HUES64 (cell line): Measurements from ENCODE around the gene PRPF31. TPM values are rescaled to one million over a fixed set of nuclear protein-coding genes. Genes with fewer than 3 reads are reported as not detected.

Source experiments
- H3K27ac ChIP-seq: 2 replicates; pipeline ENCODE4 v1.7.0; 2013; ENCODE audit warnings: low read depth, low read length, inconsistent platforms
- H3K27me3 ChIP-seq: 2 replicates; pipeline ENCODE4 v1.6.1; 2013; ENCODE audit warnings: mild to moderate bottlenecking, low read length; ENCODE audit not compliant: insufficient read depth
- H3K36me3 ChIP-seq: 2 replicates; pipeline ENCODE4 v1.6.1; 2013; ENCODE audit warnings: mild to moderate bottlenecking, low read length; ENCODE audit not compliant: insufficient read depth
- H3K4me1 ChIP-seq: 2 replicates; pipeline ENCODE4 v1.6.1; 2013; ENCODE audit warnings: mild to moderate bottlenecking, low read length, moderate library complexity; ENCODE audit not compliant: insufficient read depth
- H3K4me3 ChIP-seq: 2 replicates; pipeline ENCODE4 v1.5.1; 2013; ENCODE audit warnings: mild to moderate bottlenecking, low read length, moderate library complexity
- H3K9ac ChIP-seq: 2 replicates; pipeline ENCODE4 v1.6.1; 2013; ENCODE audit warnings: mild to moderate bottlenecking, low read depth, low read length
- H3K9me3 ChIP-seq: 2 replicates; pipeline ENCODE4 v1.6.1; 2013; ENCODE audit warnings: low read depth, low read length; ENCODE audit not compliant: insufficient read depth
- WGBS: fragments of 150-250, 120-280 bp; methylation state at CpG from one replicate; pipeline ENCODE4 v1.1.7; 2013; ENCODE audit warnings: missing lambda C conversion rate; 5-methylcytosine and 5-hydroxymethylcytosine counted together
- polyA plus RNA-seq, 2 experiments: library from polyadenylated mRNA; stranded (reverse); fragments of 50-300 nt; gene quantifications; one replicate each; pipeline ENCODE4 v1.2.3, GENCODE V29; 2013

The PRPF31 gene, protein sequence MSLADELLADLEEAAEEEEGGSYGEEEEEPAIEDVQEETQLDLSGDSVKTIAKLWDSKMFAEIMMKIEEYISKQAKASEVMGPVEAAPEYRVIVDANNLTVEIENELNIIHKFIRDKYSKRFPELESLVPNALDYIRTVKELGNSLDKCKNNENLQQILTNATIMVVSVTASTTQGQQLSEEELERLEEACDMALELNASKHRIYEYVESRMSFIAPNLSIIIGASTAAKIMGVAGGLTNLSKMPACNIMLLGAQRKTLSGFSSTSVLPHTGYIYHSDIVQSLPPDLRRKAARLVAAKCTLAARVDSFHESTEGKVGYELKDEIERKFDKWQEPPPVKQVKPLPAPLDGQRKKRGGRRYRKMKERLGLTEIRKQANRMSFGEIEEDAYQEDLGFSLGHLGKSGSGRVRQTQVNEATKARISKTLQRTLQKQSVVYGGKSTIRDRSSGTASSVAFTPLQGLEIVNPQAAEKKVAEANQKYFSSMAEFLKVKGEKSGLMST
- 55.5 TPM for polyA plus RNA-seq (2013, experiment 1 of 2)
- 58.1 TPM for polyA plus RNA-seq (2013, experiment 2 of 2)

- Histone ChIP-seq H3K36me3 (peaks cover 44% of the 10 kb centered on the region), H3K9ac (peak within 1 kb of the TSS; percentile 76), H3K4me3 (peak within 1 kb of the TSS; percentile 64), H3K27ac (peak within 1 kb of the TSS; percentile 53), H3K9me3 (no peaks in the 10 kb centered on the region), H3K27me3 (no peaks in the 10 kb centered on the region), H3K4me1 (no peaks in the 10 kb centered on the region)
- WGBS = under 1% methylated on average over 60 of the region's 60 CpGs
Measured at GRCh38 chr19:54115109-54116063, at the start of gene PRPF31, which contains the start of gene TFPT. PRPF31 (plus strand) TSS chr19:54115754; CDS start chr19:54118279, 2,525 bp downstream. TFPT (minus strand) TSS chr19:54115657; CDS start chr19:54115269, 388 bp downstream.

- no peak overlapping the region for H3K9ac ChIP-seq
- H3K27ac ChIP-seq = no peak overlapping the region
- no peaks in the 10 kb centered on the region for H3K9me3 ChIP-seq
- no peaks in the 10 kb centered on the region for H3K36me3 ChIP-seq
- no peaks in the 10 kb centered on the region for H3K27me3 ChIP-seq
- no peak overlapping the region for H3K4me3 ChIP-seq
- H3K4me1 ChIP-seq = no peaks in the 10 kb centered on the region
- WGBS = 90% methylated on average over 5 of the region's 5 CpGs
Measured at GRCh38 chr19:54069470-54069869, 46.1 kb upstream of the PRPF31 start.

DNA sequence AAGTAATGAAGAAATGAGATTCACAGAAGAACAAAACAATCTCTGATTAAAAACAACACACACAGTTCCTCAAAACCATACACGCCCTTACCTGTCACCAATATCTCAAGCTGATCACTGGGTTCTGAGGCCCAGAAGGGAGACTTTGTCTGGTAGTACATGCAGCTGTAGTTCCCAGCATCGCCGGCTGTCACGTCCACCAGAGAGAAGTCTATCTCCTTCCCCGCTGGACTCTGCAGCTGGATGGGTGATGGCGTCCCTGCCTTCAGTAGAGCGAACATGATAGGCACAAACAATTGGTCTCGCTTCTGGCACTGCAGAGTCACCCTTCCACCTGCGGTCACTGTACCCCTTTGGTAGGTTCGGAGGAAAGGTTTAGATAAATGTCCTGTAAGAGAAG is 41.7 kb upstream of the PRPF31 start:
- no peaks in the 10 kb centered on the region for H3K27me3 ChIP-seq
- 97% methylated on average over 10 of the region's 10 CpGs for WGBS

GRCh38 chr19:54074851-54075250 is 40.7 kb upstream of the PRPF31 start:
- Histone ChIP-seq H3K27ac (no peak overlapping the region), H3K27me3 (no peaks in the 10 kb centered on the region), H3K9me3 (no peaks in the 10 kb centered on the region), H3K36me3 (no peaks in the 10 kb centered on the region), H3K4me1 (no peaks in the 10 kb centered on the region), H3K9ac (no peak overlapping the region), H3K4me3 (no peak overlapping the region)
- 97% methylated on average over 9 of the region's 9 CpGs for WGBS

More for the DNA sequence above, 41.7 kb upstream of the PRPF31 start:
- H3K36me3 ChIP-seq = no peaks in the 10 kb centered on the region
- H3K27ac ChIP-seq = no peak overlapping the region
- no peak overlapping the region for H3K4me3 ChIP-seq
- H3K9ac ChIP-seq = no peak overlapping the region
- H3K9me3 ChIP-seq = no peaks in the 10 kb centered on the region
- H3K4me1 ChIP-seq = no peaks in the 10 kb centered on the region

- H3K9me3 ChIP-seq = peaks cover 6% of the 10 kb centered on the region; the same call in 1 of the 2 replicates
- no peaks in the 10 kb centered on the region for H3K36me3 ChIP-seq
- no peak overlapping the region for H3K4me3 ChIP-seq
- no peaks in the 10 kb centered on the region for H3K27me3 ChIP-seq
- H3K9ac ChIP-seq = no peak overlapping the region
- WGBS = 94% methylated on average over 5 of the region's 5 CpGs
- no peaks in the 10 kb centered on the region for H3K4me1 ChIP-seq
- no peak overlapping the region for H3K27ac ChIP-seq
Measured at GRCh38 chr19:54077334-54077733, 38.2 kb upstream of the PRPF31 start.

DNA sequence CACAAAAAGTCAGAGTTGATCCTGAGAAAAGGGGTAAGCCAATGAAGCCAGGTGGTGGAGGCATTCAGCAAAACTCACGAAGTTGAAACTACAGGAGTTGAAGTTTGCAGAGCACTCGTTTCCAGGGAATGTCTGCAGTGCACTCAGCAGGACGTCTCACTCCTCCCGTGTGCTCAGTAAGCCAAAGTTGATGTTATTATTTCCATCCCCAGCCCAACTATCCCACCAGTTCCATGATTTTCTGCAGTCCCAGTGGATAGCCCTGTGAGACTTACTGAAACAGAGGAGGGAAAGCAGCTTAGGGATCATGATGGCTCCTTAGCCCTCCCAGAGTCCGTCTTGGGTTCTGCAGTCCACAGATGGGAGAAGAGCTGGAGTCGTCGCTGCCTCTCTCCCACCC is 34.5 kb upstream of the PRPF31 start, which contains the start of gene TARM1:
TARM1 (minus strand) TSS at position 334 of the 400 bp plus-strand sequence; CDS start at position 309, 25 bp downstream.
- Histone ChIP-seq H3K4me3 (no peak within 1 kb of the TSS), H3K27me3 (no peaks in the 10 kb centered on the region), H3K9ac (no peak within 1 kb of the TSS), H3K9me3 (peaks cover 17% of the 10 kb centered on the region; the same call in 1 of the 2 replicates), H3K36me3 (no peaks in the 10 kb centered on the region), H3K4me1 (no peaks in the 10 kb centered on the region), H3K27ac (no peak within 1 kb of the TSS)
- 90% methylated on average over 7 of the region's 7 CpGs for WGBS

DNA sequence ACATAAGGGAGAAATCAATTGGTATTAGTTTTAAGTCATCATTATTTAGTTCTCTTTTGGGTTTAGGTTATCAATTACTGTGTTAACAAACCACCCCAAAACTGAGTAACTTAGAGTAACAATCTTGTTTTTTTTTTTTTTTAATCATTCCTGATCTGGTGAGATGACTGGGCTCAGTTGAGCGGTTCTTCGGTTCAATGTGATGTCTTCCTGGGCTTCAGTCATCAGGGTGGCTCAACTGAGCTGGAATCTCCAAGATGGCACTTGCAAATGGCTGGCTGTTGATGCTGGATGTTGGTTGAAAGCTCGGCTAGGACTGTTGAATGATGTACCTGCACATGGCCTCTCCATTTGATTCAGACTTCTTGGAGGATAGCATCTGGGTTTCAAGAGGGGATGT is 31.1 kb upstream of the PRPF31 start:
- H3K4me3 ChIP-seq = no peak overlapping the region
- H3K4me1 ChIP-seq = peaks cover 2% of the 10 kb centered on the region; the same call in 1 of the 2 replicates
- H3K36me3 ChIP-seq = no peaks in the 10 kb centered on the region
- H3K27me3 ChIP-seq = no peaks in the 10 kb centered on the region
- 95% methylated on average over 3 of the region's 3 CpGs for WGBS
- H3K27ac ChIP-seq = no peak overlapping the region
- H3K9ac ChIP-seq = no peak overlapping the region
- H3K9me3 ChIP-seq = peaks cover 17% of the 10 kb centered on the region; the same call in 1 of the 2 replicates

GRCh38 chr19:54094426-54095000 is 21.0 kb upstream of the PRPF31 start:
- Histone ChIP-seq H3K9me3 (no peaks in the 10 kb centered on the region), H3K4me3 (no peak overlapping the region), H3K36me3 (no peaks in the 10 kb centered on the region), H3K27me3 (peaks cover 30% of the 10 kb centered on the region), H3K27ac (no peak overlapping the region), H3K9ac (no peak overlapping the region), H3K4me1 (peaks cover 6% of the 10 kb centered on the region; the same call in 1 of the 2 replicates)
- 92% methylated on average over 17 of the region's 17 CpGs for WGBS

DNA sequence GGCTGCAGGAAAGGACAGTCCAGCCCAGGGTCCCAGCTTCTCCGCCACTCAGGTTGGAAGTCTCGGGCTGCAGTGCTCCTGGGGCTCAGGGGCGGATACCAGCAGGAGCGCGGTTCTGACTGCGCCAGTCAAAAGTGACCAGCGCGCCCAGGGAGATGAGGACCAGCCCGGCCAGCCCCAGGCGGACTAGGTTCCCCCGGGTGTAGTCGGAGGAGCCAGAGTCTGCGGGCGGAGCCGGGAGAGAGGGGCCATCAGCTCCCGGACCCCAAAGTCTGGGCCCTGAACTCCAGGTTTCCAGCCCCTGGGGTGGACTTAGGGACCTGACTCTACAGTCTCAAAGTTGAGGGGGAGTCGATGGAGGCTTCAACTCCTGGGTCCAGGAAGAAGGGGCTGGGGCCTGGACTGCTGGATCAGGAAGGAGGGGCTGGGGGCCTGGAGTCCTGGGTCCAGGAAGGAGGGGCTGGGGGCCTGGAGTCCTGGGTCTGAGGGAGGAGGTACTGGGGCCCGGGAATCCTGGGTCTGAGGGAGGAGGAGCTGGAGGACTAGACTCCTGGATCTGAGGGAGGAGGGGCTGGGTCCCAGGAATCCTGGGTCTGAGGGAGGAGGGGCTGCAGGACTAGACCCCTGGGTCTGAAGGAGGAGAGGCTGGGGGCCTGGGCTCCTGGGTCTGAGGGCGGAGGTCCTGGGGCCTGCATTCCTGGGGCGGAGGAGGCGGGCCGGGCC is 20.3 kb upstream of the PRPF31 start:
- Histone ChIP-seq H3K27ac (no peak overlapping the region), H3K27me3 (peaks cover 30% of the 10 kb centered on the region), H3K36me3 (no peaks in the 10 kb centered on the region), H3K4me3 (peak overlapping the region; percentile 55), H3K9me3 (no peaks in the 10 kb centered on the region), H3K4me1 (peaks cover 5% of the 10 kb centered on the region; the same call in 1 of the 2 replicates), H3K9ac (peak overlapping the region; percentile 46)
- 73% methylated on average over 22 of the region's 22 CpGs for WGBS
